Measurements from ENCODE around the gene HYDIN. TPM values are rescaled to one million over a fixed set of nuclear protein-coding genes. Genes with fewer than 3 reads are reported as not detected.

HYDIN gene
- total RNA-seq, 2 donors from 2014 or later: 5.6 to 6.7 TPM

DNA sequence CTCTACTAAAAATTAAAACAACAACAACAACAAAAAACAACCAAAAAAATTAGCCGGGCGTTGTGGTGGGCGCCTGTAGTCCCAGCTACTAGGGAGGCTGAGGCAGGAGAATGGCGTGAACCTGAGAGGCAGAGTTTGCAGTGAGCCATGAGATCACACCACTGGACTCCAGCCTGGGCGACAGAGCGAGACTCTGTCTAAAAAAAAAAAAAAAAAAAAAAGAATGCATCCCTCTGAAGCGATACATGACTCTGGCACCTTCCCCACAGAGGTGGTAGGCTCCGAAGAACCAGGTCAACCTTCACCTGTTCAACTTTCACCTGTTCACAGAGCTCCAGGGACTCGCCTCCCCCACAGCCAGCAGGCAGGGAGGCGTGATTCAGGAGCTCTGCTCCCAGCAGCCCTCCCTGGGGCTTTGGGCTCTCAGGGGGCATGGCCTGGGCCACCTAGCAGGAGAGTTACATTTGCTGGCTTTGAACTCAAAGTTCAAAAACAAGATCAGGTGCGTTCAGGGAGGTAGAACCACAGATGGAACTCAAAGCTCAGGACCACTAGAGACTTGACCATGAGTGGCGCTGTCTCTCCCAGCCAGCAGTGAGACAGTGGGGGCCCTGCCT lies 435.1 kb downstream of the HYDIN start:
- no peaks in the 10 kb centered on the region for H3K36me3 ChIP-seq (replicated peaks in 1 of 2; ENCODE audit: insufficient read depth in 1 of 2, low read depth in 2 of 2)
- intact Hi-C loops (cut with DNase I): no loop called here
- peaks cover 23% of the 10 kb centered on the region for H3K4me1 ChIP-seq
- TF ChIP-seq, protein P1, sequence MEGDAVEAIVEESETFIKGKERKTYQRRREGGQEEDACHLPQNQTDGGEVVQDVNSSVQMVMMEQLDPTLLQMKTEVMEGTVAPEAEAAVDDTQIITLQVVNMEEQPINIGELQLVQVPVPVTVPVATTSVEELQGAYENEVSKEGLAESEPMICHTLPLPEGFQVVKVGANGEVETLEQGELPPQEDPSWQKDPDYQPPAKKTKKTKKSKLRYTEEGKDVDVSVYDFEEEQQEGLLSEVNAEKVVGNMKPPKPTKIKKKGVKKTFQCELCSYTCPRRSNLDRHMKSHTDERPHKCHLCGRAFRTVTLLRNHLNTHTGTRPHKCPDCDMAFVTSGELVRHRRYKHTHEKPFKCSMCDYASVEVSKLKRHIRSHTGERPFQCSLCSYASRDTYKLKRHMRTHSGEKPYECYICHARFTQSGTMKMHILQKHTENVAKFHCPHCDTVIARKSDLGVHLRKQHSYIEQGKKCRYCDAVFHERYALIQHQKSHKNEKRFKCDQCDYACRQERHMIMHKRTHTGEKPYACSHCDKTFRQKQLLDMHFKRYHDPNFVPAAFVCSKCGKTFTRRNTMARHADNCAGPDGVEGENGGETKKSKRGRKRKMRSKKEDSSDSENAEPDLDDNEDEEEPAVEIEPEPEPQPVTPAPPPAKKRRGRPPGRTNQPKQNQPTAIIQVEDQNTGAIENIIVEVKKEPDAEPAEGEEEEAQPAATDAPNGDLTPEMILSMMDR (IDR thresholded peaks at IDR 0.05): no peak
- TF ChIP-seq POLR2A (IDR thresholded peaks at IDR 0.05): no peak
- no peaks in the 10 kb centered on the region for H3K9me3 ChIP-seq
- no peak for ATAC-seq
- 85 to 91% methylated on average over 11 to 12 of the region's 12 CpGs for WGBS, 2 donors
- H3K27me3 ChIP-seq: no peaks in the 10 kb centered on the region
- no peak overlapping the region for H3K4me3 ChIP-seq
- H3K27ac ChIP-seq: no peak overlapping the region
- no peak for DNase-seq

DNA sequence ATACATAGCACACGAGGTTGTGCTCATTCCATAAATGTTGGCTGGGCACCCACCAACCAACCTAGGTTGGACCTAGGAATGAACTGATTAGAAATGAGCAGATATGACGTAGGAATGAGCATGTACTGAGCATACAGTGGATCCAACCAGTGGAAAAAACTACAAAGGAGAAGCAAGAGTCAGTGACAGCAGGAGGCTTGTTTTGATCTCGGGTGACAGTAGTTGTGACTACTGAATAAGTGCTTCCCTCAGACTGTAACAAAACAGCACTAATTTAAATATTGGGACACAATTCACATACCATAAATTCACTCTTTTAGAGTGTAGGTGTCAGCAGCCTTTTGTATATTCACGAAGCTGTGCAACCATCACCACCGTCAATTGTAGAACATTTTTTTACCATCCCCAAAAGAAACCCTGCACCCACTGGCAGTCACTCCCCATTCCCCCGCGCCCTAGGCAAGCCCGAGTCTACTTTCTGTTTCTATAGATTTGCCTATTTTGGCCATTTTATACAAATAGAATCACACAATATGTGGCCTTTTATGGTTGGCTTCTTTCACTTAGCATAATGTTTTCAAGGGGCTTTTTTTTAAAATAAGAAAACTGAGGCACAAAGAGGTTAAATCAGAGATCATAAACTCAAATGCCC lies 436.5 kb downstream of the HYDIN start:
- H3K4me1 ChIP-seq: peaks cover 9% of the 10 kb centered on the region
- no peaks in the 10 kb centered on the region for H3K9me3 ChIP-seq
- TF ChIP-seq POLR2A (IDR thresholded peaks at IDR 0.05): no peak
- TF ChIP-seq, protein P1 (IDR thresholded peaks at IDR 0.05): no peak
- H3K27ac ChIP-seq: no peak overlapping the region
- intact Hi-C loops (cut with DNase I): no loop called here
- WGBS, 2 donors: 83 to 90% methylated on average over 8 of the region's 8 CpGs
- H3K27me3 ChIP-seq: no peaks in the 10 kb centered on the region
- ATAC-seq: no peak
- H3K36me3 ChIP-seq (replicated peaks in 1 of 2; ENCODE audit: insufficient read depth in 1 of 2, low read depth in 2 of 2): no peaks in the 10 kb centered on the region
- no peak overlapping the region for H3K4me3 ChIP-seq
- no peak for DNase-seq

DNA sequence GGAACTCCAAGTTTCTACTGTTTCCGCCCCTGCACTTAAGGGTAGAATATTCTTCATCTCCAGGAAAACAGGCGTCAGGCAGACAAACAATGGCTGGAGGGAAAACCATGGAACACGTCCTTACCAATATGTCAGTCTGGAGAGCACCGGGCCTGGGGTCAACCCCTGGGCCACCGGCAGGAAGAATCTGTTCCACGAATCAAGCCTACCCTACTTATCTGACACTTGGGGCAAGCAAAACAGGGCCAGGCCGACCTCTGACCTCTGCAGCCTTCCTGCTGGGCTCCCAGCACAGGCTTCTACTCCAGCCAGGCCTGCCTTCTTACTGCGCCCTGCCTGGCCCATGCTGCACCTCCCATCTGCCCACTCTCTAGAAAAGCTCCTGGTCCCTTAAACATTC lies 439.7 kb downstream of the HYDIN start:
- no peak overlapping the region for H3K4me3 ChIP-seq
- 74 to 76% methylated on average over 8 of the region's 8 CpGs for WGBS, 2 donors
- DNase-seq (no peak), ATAC-seq (no peak)
- no peaks in the 10 kb centered on the region for H3K27me3 ChIP-seq
- no peak overlapping the region for H3K27ac ChIP-seq
- intact Hi-C loops (cut with DNase I): no loop called here
- no peaks in the 10 kb centered on the region for H3K36me3 ChIP-seq (replicated peaks in 1 of 2; ENCODE audit: insufficient read depth in 1 of 2, low read depth in 2 of 2)
- TF ChIP-seq, protein P1 (IDR thresholded peaks at IDR 0.05): no peak
- no peak for TF ChIP-seq POLR2A (IDR thresholded peaks at IDR 0.05)
- no peaks in the 10 kb centered on the region for H3K9me3 ChIP-seq
- H3K4me1 ChIP-seq: no peaks in the 10 kb centered on the region

DNA sequence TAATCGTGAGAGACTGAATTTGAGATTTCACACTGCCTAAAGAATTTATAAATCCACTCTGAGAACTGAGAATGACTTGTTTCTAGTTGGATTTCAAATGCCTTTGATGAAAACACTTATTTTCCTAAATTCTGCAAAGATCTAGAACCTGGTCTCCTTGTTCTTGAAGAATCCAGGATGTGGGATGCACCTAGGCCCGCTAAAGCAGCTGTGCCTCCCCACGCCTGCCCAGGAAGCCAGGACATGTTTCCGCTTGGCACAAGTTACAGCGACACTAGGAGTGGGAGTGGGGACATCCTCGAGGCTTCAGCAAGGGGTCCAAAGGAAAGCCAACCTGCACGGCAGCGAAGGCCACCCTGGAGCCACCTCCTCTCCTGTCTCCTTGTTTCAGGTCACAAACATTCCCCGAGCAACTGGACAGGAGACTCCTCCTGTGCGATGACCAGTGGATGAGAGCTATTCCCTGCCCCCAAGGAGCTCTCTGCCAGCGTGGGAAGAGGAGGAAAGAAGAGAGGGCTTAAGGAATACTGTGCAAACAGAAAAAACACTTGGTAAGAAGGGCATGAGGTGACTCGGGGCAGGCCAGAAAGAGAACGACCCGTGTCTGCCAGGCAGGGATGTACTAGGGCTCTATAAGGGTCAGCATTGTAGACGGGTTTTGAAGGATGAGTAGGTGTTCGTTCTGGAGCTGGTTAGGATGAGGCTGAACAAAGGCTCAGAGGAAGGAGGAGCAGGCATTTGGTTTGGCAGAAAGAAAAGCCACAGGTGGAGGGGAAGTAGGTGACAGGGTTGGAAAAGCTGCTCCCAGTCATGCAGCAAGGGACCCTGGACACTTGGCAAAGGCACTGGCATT lies 440.7 kb downstream of the HYDIN start:
- WGBS, 2 donors: 80 to 86% methylated on average over 16 of the region's 16 CpGs
- intact Hi-C loops (cut with DNase I): no loop called here
- Histone ChIP-seq H3K9me3 (no peaks in the 10 kb centered on the region), H3K27me3 (no peaks in the 10 kb centered on the region), H3K27ac (no peak overlapping the region), H3K36me3 (replicated peaks in 1 of 2; ENCODE audit: insufficient read depth in 1 of 2, low read depth in 2 of 2) (no peaks in the 10 kb centered on the region), H3K4me1 (no peaks in the 10 kb centered on the region), H3K4me3 (no peak overlapping the region)
- TF ChIP-seq POLR2A (IDR thresholded peaks at IDR 0.05): no peak
- TF ChIP-seq, protein P1 (IDR thresholded peaks at IDR 0.05): no peak
- ATAC-seq (no peak), DNase-seq (no peak)
